HL-60 (cell line): Measurements from ENCODE around the gene ERCC3.
A peak's percentile ranks its signal among the peaks of the same experiment; 100 is the strongest.
"Not testable (repeated sequence)": the region's sequence is repeated elsewhere in the genome, so short reads cannot be mapped to it uniquely, and the experiment has no call there.

Experiments used
- POLR2AphosphoS5 ChIP-seq: IDR thresholded peaks from 2 replicates; pipeline ENCODE4 v1.6.1; 2012; ENCODE audit warnings: low read depth
- SPI1 ChIP-seq: IDR thresholded peaks from 2 replicates; pipeline ENCODE4 v1.6.1; 2012; ENCODE audit warnings: low read depth, mild to moderate bottlenecking, borderline replicate concordance
- TF ChIP-seq, protein P1 (sequence below): IDR thresholded peaks from one replicate; pipeline ENCODE4 v1.5.1; 2011; ENCODE audit warnings: low read length, control low read depth, inconsistent platforms; ENCODE audit not compliant: insufficient read depth

DNA sequence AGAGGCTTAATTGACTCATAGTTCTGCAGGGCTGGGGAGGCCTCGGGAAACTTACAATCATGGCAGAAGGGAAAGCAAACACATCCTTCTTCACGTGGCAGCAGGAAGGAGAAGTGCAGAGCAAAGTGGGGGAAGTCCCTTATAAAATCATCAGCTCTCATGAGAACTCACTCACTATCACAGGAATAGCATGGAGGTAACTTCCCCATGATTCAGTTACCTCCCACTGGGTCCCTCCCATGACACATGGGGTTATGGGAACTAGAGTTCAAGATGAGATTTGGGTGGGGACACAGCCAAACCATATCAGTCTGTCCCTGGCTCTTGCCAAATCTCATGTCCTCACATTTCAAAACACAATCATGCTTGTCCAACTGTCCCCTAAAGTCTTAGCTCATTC lies 52.8 kb downstream of the ERCC3 start:
- TF ChIP-seq SPI1: peak; percentile 60; the same call in 1 of the 2 replicates
- TF ChIP-seq, protein P1, sequence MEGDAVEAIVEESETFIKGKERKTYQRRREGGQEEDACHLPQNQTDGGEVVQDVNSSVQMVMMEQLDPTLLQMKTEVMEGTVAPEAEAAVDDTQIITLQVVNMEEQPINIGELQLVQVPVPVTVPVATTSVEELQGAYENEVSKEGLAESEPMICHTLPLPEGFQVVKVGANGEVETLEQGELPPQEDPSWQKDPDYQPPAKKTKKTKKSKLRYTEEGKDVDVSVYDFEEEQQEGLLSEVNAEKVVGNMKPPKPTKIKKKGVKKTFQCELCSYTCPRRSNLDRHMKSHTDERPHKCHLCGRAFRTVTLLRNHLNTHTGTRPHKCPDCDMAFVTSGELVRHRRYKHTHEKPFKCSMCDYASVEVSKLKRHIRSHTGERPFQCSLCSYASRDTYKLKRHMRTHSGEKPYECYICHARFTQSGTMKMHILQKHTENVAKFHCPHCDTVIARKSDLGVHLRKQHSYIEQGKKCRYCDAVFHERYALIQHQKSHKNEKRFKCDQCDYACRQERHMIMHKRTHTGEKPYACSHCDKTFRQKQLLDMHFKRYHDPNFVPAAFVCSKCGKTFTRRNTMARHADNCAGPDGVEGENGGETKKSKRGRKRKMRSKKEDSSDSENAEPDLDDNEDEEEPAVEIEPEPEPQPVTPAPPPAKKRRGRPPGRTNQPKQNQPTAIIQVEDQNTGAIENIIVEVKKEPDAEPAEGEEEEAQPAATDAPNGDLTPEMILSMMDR: not testable (repeated sequence)
- not testable (repeated sequence) for TF ChIP-seq POLR2AphosphoS5
